GM19328 (cell line): ENCODE measurements around the gene BDH1.

Experiments
- ATAC-seq: cut with Tn5 transposase; IDR thresholded peaks from one replicate; pipeline ENCODE4 v1.9.1; 2021; ENCODE audit warnings: mild to moderate bottlenecking, moderate library complexity; ENCODE audit not compliant: unreplicated experiment

Gene BDH1

DNA sequence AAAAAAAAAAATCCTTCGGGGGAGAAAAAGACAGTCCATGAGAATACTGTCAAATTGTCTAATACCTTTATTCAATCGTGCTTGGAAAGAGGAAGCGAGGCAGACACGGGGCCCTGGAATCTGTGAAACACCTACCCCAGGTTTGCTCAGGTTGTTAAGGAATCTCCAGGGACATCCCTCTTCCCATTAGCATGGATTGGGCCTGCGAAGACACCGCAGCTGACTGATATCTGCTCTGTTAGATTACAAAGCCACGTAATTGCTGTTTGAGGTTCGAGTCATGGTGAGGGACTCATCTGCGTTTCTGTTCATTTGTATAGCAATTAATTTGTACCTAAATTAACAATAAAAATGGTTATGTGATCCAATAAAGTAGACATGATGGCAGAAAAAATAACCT, 91.0 kb downstream of the BDH1 start:
- ATAC-seq: no peak

DNA sequence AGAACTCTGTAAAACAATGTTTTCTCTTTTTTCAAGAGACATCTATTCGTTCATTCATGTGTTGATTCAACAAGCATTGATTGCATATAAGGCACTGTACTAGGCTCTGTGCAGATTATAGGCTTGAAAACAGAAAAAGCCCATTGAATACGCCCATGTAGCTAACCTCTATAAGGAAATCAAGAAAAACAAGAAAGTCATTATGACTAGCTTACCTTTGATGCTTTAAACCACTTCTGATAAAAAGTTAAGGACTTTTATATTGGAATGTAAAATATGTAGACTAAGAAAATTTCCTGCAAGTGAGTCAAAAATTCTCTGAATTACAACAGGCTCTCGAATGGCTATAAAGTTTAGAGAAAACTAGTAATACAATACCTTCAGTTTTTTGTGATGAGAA, 92.5 kb downstream of the BDH1 start:
- ATAC-seq: no peak

DNA sequence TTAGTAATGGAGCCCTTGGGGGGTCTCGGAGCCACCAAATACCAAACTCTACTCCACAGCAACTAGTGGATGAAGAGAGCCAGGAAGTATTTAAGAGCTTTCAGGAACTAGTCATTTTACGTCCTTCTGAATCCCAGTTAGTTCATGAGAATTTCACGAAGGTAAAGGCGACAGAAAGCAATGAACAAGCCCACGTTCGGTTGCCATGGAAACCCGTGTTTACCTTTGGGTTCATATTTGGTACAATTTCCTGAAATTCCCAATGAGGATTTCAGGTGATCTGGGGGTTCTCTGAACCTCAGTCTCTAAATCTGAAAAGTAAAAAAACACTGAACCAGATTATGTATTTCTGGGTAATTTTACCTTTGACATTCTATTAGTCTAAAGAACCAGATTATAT, 93.0 kb downstream of the BDH1 start:
- no peak for ATAC-seq

GRCh38 chr3:197460639-197461038, 95.1 kb downstream of the BDH1 start:
- no peak for ATAC-seq

- ATAC-seq: no peak
Measured at GRCh38 chr3:197460002-197460401, 95.8 kb downstream of the BDH1 start.
